ENCODE results near the gene LYRM9.
"Not testable (repeated sequence)": the region's sequence is repeated elsewhere in the genome, so short reads cannot be mapped to it uniquely, and the experiment has no call there.

Gene LYRM9

DNA sequence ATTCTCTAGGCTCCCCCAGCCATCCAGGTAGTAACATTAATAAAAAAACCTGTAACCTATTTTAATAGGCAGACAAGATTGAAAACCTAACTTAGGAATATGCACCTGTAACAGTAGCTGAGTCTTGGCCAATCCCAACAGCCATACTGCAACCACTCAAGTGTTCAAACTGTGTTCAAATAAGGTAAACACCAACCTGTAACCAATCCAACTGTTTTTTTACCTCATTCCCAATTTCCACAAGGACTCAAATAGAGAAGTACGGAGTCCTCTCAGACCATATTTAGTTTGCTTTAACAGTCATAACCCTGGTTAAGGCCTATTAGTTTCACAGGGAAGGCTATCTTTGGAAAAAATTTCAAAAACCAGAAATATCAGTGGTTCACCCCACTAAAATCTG lies 52.5 kb downstream of the LYRM9 start:
- H3K4me3 ChIP-seq (ENCODE audit: low read depth, low read length), result no peak overlapping the region
- TF ChIP-seq, protein P1, sequence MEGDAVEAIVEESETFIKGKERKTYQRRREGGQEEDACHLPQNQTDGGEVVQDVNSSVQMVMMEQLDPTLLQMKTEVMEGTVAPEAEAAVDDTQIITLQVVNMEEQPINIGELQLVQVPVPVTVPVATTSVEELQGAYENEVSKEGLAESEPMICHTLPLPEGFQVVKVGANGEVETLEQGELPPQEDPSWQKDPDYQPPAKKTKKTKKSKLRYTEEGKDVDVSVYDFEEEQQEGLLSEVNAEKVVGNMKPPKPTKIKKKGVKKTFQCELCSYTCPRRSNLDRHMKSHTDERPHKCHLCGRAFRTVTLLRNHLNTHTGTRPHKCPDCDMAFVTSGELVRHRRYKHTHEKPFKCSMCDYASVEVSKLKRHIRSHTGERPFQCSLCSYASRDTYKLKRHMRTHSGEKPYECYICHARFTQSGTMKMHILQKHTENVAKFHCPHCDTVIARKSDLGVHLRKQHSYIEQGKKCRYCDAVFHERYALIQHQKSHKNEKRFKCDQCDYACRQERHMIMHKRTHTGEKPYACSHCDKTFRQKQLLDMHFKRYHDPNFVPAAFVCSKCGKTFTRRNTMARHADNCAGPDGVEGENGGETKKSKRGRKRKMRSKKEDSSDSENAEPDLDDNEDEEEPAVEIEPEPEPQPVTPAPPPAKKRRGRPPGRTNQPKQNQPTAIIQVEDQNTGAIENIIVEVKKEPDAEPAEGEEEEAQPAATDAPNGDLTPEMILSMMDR (IDR thresholded peaks at IDR 0.05; ENCODE audit: insufficient read depth, low read depth, low read length, missing control alignments), result no peak
- no peak for DNase-seq (ENCODE audit: low read depth)

- H3K4me3 ChIP-seq (ENCODE audit: low read depth, low read length); DNase-seq (ENCODE audit: low read depth): not testable (repeated sequence)
Observed at GRCh38 chr17:27840406-27840678, 52.8 kb downstream of the LYRM9 start.

DNA sequence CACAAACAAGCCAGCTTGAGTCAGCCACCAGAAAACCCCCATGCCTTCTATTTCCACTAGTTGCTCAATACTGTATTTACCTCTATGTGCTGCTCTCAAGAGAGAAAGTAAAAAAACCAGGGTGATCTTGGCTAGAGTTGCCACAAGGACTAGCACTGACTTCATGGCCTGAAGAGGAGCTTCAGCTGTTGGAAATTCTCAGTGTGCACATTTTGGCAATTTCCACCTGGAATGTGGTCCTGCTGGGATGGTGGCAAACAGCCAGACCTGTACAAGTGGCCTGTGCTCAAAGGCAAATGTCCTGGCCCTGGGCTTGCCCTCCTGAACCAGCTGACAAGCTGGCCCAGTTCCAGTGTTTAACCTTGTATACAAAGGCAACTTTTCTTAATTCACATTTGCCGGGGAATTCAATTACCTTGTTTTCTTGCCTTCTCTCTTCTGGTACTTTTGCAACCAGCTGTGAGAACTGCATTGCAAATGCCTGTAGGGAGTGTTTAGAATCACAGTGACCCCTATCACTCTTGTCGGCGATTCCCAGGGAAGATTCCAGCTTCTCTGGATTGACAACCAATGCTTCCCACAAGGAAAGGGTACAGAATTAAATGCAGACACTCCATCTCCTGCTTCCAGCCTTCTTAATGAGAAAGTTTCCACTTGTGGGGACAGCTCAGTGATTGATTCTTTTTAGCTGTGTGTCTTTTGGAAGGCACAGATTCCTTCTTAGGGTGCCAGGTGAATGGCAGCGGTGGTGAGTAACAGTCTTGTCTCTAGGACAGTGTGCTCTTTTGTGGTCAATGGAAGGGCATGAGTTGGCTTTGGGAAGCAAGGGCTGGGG lies 53.4 kb downstream of the LYRM9 start:
- H3K4me3 ChIP-seq (ENCODE audit: low read depth, low read length); DNase-seq (ENCODE audit: low read depth): not testable (repeated sequence)

DNA sequence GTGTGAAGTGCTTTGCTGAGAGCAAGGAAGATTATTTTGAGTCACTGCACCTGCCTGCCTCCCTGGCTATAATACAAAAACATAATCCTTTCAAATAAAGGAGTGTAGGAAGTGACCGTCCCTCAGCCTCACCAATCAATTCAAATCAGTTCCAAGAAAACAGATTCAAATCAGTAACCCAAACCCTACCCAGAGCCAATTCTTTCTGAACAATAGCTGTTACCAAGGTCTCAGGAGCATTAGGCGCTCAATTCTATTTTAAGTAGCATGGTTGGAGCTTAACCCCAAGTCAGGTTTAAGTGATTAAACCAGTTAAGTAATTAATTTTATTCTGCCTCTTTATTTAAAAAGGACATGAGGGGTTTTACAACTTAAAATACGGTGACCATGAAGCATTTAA lies 54.6 kb downstream of the LYRM9 start:
- DNase-seq (ENCODE audit: low read depth); H3K4me3 ChIP-seq (ENCODE audit: low read depth, low read length): not testable (repeated sequence)

DNA sequence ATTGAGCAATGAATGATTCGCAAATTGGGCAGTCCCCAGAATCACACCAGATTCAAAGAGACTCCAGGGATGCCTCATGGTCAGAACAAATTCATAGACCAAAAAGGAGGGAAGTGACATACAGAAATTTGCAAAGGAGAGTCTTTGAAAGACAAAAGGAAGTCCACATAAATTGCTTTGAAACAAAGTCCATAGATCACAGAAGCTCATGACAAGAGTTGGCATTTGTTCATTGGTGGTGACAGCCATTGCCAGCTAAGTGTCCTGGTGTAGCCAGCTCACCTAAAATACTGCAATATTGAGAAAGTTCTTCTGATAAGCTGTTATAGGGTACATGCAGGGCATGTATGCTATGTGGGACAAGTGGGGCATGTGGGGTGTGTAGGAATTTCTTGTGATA lies 55.4 kb downstream of the LYRM9 start:
- DNase-seq (ENCODE audit: low read depth), result not testable (repeated sequence)

DNA sequence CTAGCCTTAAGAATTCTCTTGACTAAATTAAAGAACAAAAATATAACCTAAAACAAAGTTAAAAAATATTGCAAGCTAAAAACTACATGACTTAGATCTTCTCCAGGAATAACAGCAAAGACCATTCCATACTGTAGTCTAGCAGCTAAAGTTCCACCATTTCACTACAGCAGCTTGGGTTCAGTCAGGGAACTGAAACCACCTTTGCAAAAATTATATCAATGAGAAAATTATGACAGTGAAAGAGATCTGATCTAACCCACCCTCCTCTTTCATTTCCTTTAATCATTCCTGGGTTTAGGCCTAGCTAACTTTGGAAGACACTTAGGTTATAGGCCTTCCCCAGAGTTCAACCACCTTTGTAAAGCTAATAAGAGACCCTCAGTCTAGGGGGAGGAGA lies 56.5 kb downstream of the LYRM9 start:
- TF ChIP-seq, protein P1 (IDR thresholded peaks at IDR 0.05; ENCODE audit: insufficient read depth, low read depth, low read length, missing control alignments), result no peak
- H3K4me3 ChIP-seq (ENCODE audit: low read depth, low read length), result no peak overlapping the region
- no peak for DNase-seq (ENCODE audit: low read depth)

More for the DNA sequence above, 55.4 kb downstream of the LYRM9 start:
- not testable (repeated sequence) for H3K4me3 ChIP-seq (ENCODE audit: low read depth, low read length)

DNA sequence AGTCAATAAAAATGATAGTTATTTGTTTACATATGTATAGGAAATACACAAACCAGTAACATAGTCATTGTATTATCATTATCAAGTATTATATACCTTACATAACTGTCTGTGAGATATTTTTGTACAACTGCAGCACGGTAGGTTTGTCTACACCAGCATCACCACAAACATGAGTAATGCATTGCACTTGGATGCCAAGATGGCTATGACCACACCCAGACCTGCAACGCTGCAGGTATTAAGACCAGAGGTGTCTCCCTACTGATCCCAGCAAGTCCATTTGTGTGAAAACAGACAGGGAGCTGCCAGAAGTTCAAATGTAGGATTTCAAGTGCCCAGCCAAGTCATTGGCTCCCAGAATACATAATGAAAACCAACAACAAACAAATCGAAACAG lies 58.6 kb downstream of the LYRM9 start:
- no peak for DNase-seq (ENCODE audit: low read depth)
- no peak overlapping the region for H3K4me3 ChIP-seq (ENCODE audit: low read depth, low read length)
- TF ChIP-seq, protein P1 (IDR thresholded peaks at IDR 0.05; ENCODE audit: insufficient read depth, low read depth, low read length, missing control alignments), result no peak

- DNase-seq (ENCODE audit: low read depth), result no peak
- H3K4me3 ChIP-seq (ENCODE audit: low read depth, low read length), result no peak overlapping the region
- TF ChIP-seq, protein P1 (IDR thresholded peaks at IDR 0.05; ENCODE audit: insufficient read depth, low read depth, low read length, missing control alignments), result no peak
Observed at GRCh38 chr17:27832831-27833230, 60.3 kb downstream of the LYRM9 start.

GRCh38 chr17:27829888-27830287 lies 63.3 kb downstream of the LYRM9 start:
- H3K4me3 ChIP-seq (ENCODE audit: low read depth, low read length); DNase-seq (ENCODE audit: low read depth): not testable (repeated sequence)

DNA sequence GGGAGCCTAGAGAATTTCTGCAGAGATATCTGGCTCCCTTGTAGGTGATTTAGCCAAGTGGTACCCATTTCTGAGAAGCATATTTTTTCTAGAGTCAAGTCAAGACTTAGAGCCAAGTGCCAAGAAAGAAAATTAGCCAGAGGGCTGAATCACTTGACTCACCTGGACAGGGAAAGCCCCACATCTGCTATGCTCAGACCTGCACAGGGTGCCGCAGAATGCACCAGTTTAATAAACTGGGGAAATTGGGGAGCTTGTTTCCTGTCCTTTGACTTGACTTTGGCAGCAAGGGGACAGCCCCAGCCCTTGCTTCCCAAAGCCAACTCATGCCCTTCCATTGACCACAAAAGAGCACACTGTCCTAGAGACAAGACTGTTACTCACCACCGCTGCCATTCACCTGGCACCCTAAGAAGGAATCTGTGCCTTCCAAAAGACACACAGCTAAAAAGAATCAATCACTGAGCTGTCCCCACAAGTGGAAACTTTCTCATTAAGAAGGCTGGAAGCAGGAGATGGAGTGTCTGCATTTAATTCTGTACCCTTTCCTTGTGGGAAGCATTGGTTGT lies 63.9 kb downstream of the LYRM9 start:
- DNase-seq (ENCODE audit: low read depth); H3K4me3 ChIP-seq (ENCODE audit: low read depth, low read length): not testable (repeated sequence)

All from GM12865 (cell line).